RWPE1 (cell line): Measurements from ENCODE around the gene CSAD.
"Not testable (repeated sequence)": the region's sequence is repeated elsewhere in the genome, so short reads cannot be mapped to it uniquely, and the experiment has no call there.

Experiments
- CTCF ChIA-PET: fragments of 350-600 bp; sonication (Branson Sonifier 250); formaldehyde crosslinking; extraction: SDS; loops from one replicate; lab custom pipeline; 2021; lab: Yijun Ruan, JAX
- POLR2A ChIA-PET: fragments of 400-600 bp; formaldehyde crosslinking; extraction: SDS; loops from one replicate; lab custom pipeline; 2020; ENCODE audit warnings: antibody characterized with exemption; ENCODE audit not compliant: low non-redundant PET; lab: Yijun Ruan, JAX
- DNase-seq: peaks from one replicate; pipeline ENCODE4 v3.0.0; 2012; ENCODE audit warnings: low spot score
- H3K27ac ChIP-seq: fragments of 450-650 bp; 2 replicates; pipeline ENCODE4 v1.5.1; 2017
- CTCF ChIP-seq: fragments of 450-650 bp; conservative IDR thresholded peaks from 2 replicates; pipeline ENCODE4 v1.5.1; 2017; ENCODE audit warnings: low read depth, mild to moderate bottlenecking

CSAD gene

GRCh38 chr12:53170876-53171724 is 9.6 kb downstream of the CSAD start:
- DNase-seq, result no peak
- TF ChIP-seq CTCF, result no peak
- ChIA-PET CTCF (interaction anchor here (0.6 kb wide), 1 partner anchor 121 kb away, joined by 3 read pairs; no protein-coding TSS in a partner anchor), POLR2A (no interaction called here)
- H3K27ac ChIP-seq, result no peak overlapping the region

DNA sequence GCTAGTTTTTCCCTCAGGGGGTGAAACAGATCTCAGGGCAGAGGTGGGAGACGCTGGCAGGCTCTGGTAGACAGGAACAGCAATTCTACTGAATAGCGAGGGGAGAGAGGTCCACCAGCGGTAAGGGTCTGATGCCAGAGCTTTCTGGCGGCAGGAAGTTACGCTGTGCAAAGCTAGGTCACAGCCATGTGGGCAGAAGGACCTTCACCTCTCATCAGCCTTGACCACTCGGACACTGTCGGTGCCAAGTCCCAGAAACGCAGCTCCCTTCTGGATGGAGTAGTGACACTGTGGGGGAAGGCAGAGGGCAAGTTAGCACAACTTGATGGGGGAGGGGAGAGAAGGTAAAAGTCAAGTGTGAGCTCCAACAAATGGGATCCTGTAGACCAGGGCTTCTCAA is 10.5 kb downstream of the CSAD start:
- TF ChIP-seq CTCF, result no peak
- ChIA-PET POLR2A (no interaction called here), CTCF (no interaction called here)
- DNase-seq, result no peak
- no peak overlapping the region for H3K27ac ChIP-seq

DNA sequence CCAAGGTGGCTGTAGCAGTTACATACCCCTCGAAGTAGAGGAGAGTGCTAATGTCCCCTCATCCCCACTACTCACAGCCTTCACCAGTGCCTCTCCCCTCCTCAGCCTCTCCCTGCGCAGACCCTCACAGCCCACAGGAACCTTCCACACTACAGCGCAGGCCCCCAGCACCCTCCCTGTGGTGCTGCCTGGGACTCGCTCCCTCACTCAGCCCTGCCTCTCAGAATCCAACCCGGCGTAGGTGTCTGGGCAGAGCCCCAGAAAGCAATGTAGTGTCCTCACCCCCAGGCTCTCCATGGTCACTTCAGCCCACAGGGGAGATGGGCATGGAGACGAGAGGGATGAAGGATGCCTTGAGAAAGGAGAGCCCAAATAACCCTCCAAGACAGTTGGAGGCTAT is 11.1 kb downstream of the CSAD start:
- POLR2A ChIA-PET, result no interaction called here
- no peak for TF ChIP-seq CTCF
- no peak for DNase-seq
- no peak overlapping the region for H3K27ac ChIP-seq
- CTCF ChIA-PET, result no interaction called here

GRCh38 chr12:53166837-53167236 is 13.9 kb downstream of the CSAD start:
- TF ChIP-seq CTCF, result no peak
- ChIA-PET POLR2A (no interaction called here), CTCF (no interaction called here)
- no peak overlapping the region for H3K27ac ChIP-seq
- no peak for DNase-seq

- H3K27ac ChIP-seq, CTCF ChIA-PET, POLR2A ChIA-PET, DNase-seq: not testable (repeated sequence)
Observed at GRCh38 chr12:53163008-53163407, 17.7 kb downstream of the CSAD start.

DNA sequence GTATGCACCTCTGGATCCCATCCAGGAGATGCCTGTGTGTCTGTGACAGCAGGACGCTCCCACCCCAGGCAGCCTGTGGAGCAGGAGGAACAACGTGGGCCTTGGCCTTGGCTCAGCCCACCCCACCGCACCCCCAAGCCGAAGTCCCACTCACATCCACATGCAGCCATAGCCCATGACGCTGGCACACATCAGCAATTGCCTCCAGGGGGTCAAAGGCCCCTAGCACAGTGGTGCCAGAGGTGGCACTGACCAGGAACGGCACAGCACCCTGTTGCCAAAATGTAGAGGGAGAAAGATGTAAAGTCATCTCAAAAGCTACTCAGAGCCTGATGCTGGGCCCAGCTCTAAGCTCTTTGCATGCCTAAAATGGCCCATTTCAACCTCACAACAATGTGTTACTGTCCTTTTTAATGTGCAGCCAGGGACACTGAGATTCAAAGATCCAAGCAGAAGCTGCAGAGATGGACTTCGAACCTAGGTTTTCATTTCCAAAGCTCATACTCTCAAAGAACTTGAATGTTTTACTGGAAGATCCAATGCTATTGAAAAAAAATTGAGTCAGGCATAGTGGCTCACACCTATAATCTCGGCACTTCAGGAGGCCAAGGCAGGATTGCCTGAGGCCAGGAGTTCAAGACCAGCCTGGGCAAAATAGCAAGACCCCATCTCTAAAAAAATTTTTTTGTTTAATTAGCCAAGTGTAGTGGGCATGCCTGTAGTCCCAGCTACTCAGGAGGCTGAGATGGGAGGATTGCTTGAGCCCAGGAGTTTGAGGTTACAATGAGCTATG is 19.4 kb downstream of the CSAD start:
- CTCF ChIA-PET, result interaction anchor here (1.1 to 1.4 kb wide), 3 partner anchors 14 to 160 kb away, joined by 3 to 5 read pairs (median 4); partner anchors contain the start of gene AAAS
- no peak for TF ChIP-seq CTCF
- DNase-seq, result no peak
- H3K27ac ChIP-seq, result no peak overlapping the region
- POLR2A ChIA-PET, result interaction anchor here (0.6 kb wide), 1 partner anchor 34 kb away, joined by 4 read pairs; no protein-coding TSS in a partner anchor
